Vagina (tissue), 2 donors: Measurements from ENCODE around the gene MIER3. TPM values are rescaled to one million over a fixed set of nuclear protein-coding genes. Genes with fewer than 3 reads are reported as not detected.

Experiments
- DNase-seq, 2 donors: peaks; one replicate each; pipeline ENCODE4 v3.0.0-alpha.2; 2017; ENCODE audit errors: extremely low spot score in 2 of 2
- H3K27ac ChIP-seq: fragments of 200-600 bp; sonication (generic); one replicate; pipeline ENCODE4 v1.5.1; 2019
- H3K27me3 ChIP-seq: fragments of 200-600 bp; sonication (generic); one replicate; pipeline ENCODE4 v1.5.1; 2019
- H3K36me3 ChIP-seq, 2 donors: fragments of 200-600 bp; sonication (generic); one replicate each; pipeline ENCODE4 v1.5.1; 2017 to 2019
- H3K4me1 ChIP-seq: fragments of 200-600 bp; sonication (generic); one replicate; pipeline ENCODE4 v1.5.1; 2019
- H3K4me3 ChIP-seq, 2 donors: fragments of 200-600 bp; sonication (generic); 1 replicate in 1 of 2; 2 replicates in 1 of 2; pipeline ENCODE4 v1.5.1; 2016 to 2019
- H3K9me3 ChIP-seq: fragments of 200-600 bp; sonication (generic); one replicate; pipeline ENCODE4 v1.5.1; 2019
- CTCF ChIP-seq, 3 experiments: fragments of 450-650 bp in 2 of 3; fragments of 200-600 bp in 1 of 3; sonication (generic) in 1 of 3; IDR thresholded peaks; one replicate each; pipeline ENCODE4 v1.5.1; 2017 to 2019; ENCODE audit warnings: antibody characterized with exemption in 3 of 3, mild to moderate bottlenecking in 2 of 3, moderate library complexity in 2 of 3
- POLR2A ChIP-seq, 2 donors: fragments of 450-650 bp; IDR thresholded peaks; one replicate each; pipeline ENCODE4 v1.6.1; 2017; ENCODE audit warnings: antibody characterized with exemption in 2 of 2, mild to moderate bottlenecking in 2 of 2, moderate library complexity in 2 of 2
- POLR2AphosphoS5 ChIP-seq, 2 donors: sonication (generic); formaldehyde crosslinking; IDR thresholded peaks; one replicate each; pipeline ENCODE4 v1.9.0; 2017; ENCODE audit warnings: antibody characterized with exemption in 2 of 2, mild to moderate bottlenecking in 2 of 2, low read depth in 1 of 2; ENCODE audit not compliant: insufficient read depth in 1 of 2
- intact Hi-C: fragments of 100-400 bp; cut with DNase I; formaldehyde crosslinking; loops from one replicate; pipeline ENCODE4 v1.15.1; 2023
- total RNA-seq: library from RNA; depleted of rRNA; stranded (reverse); fragments of >200 nt; gene quantifications from one replicate; pipeline ENCODE4 v1.2.3, GENCODE V29; 2016

The MIER3 gene
- total RNA-seq, 1 donor from 2014 or later = 16.0 TPM

DNA sequence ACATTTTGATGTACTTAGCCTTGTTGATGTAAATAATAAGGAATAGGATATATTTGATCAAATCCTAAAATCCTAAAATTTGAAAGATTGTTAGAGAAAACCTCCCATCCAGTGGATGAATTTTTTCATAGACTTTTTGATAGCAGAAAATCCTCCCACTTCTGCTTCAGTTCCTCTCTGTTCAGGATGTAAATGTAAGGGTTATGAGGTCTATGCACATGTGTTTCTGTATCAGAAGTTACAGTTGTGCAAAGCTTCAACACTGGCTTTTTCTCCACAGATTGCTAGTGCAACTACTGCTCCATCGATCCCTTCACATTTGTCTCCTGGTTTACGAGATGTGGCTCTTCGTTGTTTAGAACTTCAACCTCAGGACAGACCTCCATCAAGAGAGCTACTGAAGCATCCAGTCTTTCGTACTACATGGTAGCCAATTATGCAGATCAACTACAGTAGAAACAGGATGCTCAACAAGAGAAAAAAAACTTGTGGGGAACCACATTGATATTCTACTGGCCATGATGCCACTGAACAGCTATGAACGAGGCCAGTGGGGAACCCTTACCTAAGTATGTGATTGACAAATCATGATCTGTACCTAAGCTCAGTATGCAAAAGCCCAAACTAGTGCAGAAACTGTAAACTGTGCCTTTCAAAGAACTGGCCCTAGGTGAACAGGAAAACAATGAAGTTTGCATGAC, 58.5 kb downstream of the MIER3 start:
- H3K4me3 ChIP-seq = no peak overlapping the region
- no peaks in the 10 kb centered on the region for H3K4me1 ChIP-seq
- intact Hi-C loops = no loop called here
- TF ChIP-seq POLR2AphosphoS5 (IDR thresholded peaks at IDR 0.05; ENCODE audit: insufficient read depth in 1 of 2, low read depth in 1 of 2) (no peak), POLR2A (IDR thresholded peaks at IDR 0.05) (no peak), CTCF (IDR thresholded peaks at IDR 0.05) (no peak)
- H3K27me3 ChIP-seq = no peaks in the 10 kb centered on the region
- peaks cover 0 to 27% of the 10 kb centered on the region in 2 donors for H3K36me3 ChIP-seq
- H3K9me3 ChIP-seq = no peaks in the 10 kb centered on the region
- H3K27ac ChIP-seq = no peak overlapping the region
- DNase-seq = no peak

- no peak overlapping the region for H3K4me3 ChIP-seq
- TF ChIP-seq POLR2AphosphoS5 (IDR thresholded peaks at IDR 0.05; ENCODE audit: insufficient read depth in 1 of 2, low read depth in 1 of 2) (no peak), CTCF (IDR thresholded peaks at IDR 0.05) (no peak), POLR2A (IDR thresholded peaks at IDR 0.05) (no peak)
- H3K36me3 ChIP-seq = peaks cover 0 to 81% of the 10 kb centered on the region in 2 donors
- H3K27ac ChIP-seq = no peak overlapping the region
- no peaks in the 10 kb centered on the region for H3K4me1 ChIP-seq
- DNase-seq = no peak
- no peaks in the 10 kb centered on the region for H3K27me3 ChIP-seq
- intact Hi-C loops = no loop called here
- no peaks in the 10 kb centered on the region for H3K9me3 ChIP-seq
Observed at GRCh38 chr5:56881571-56881970, 70.4 kb downstream of the MIER3 start.

DNA sequence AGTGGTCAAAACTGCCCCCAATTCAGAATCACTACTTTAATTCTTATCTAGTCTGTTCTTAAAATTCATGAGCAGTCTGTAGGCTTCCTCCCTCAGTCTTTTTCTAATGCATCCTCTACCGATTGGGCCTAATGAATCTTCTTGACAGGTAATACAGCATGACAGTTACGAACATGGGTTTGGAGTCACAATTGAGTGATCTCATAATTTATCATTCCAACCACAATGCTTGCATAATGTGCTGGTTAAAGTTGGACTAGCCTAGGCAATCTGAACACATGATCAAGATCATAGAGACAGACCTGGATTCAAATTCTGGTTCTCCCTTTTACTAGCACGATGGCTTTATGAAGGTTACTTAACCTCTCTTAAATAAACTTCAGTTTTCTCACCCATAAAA, 75.6 kb downstream of the MIER3 start:
- Histone ChIP-seq H3K27ac (no peak overlapping the region), H3K4me3 (no peak overlapping the region), H3K27me3 (no peaks in the 10 kb centered on the region), H3K9me3 (no peaks in the 10 kb centered on the region), H3K36me3 (peaks cover 0 to 70% of the 10 kb centered on the region in 2 donors), H3K4me1 (no peaks in the 10 kb centered on the region)
- intact Hi-C loops = no loop called here
- TF ChIP-seq POLR2A (IDR thresholded peaks at IDR 0.05) (no peak), CTCF (IDR thresholded peaks at IDR 0.05) (no peak), POLR2AphosphoS5 (IDR thresholded peaks at IDR 0.05; ENCODE audit: insufficient read depth in 1 of 2, low read depth in 1 of 2) (no peak)
- no peak for DNase-seq

DNA sequence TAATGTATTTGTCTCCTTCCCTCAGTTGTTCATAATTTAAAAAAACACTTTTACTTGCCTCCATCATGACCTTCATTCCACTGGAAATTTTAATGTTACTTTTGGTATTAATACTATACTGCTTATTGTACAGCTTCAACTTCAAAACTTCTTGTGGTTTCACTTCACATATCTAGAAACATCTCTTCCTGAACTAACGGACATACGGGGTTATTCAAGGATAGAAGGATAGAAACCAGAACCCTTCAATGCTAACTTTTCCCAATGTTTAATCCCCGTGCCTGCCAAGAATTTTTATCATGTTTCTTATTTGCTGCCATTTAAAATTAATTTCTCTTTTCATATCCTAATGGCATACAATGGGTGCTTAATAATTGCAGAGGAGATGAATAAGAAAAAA, 78.9 kb downstream of the MIER3 start:
- intact Hi-C loops = no loop called here
- Histone ChIP-seq H3K36me3 (peaks cover 0 to 65% of the 10 kb centered on the region in 2 donors), H3K4me1 (no peaks in the 10 kb centered on the region), H3K9me3 (no peaks in the 10 kb centered on the region), H3K4me3 (no peak overlapping the region), H3K27me3 (no peaks in the 10 kb centered on the region), H3K27ac (no peak overlapping the region)
- TF ChIP-seq POLR2AphosphoS5 (IDR thresholded peaks at IDR 0.05; ENCODE audit: insufficient read depth in 1 of 2, low read depth in 1 of 2) (no peak), CTCF (IDR thresholded peaks at IDR 0.05) (no peak), POLR2A (IDR thresholded peaks at IDR 0.05) (no peak)
- no peak for DNase-seq

- DNase-seq = no peak
- intact Hi-C loops = no loop called here
- Histone ChIP-seq H3K36me3 (peaks cover 0 to 67% of the 10 kb centered on the region in 2 donors), H3K4me1 (no peaks in the 10 kb centered on the region), H3K9me3 (no peaks in the 10 kb centered on the region), H3K4me3 (no peak overlapping the region), H3K27ac (no peak overlapping the region), H3K27me3 (no peaks in the 10 kb centered on the region)
- TF ChIP-seq POLR2AphosphoS5 (IDR thresholded peaks at IDR 0.05; ENCODE audit: insufficient read depth in 1 of 2, low read depth in 1 of 2) (no peak), CTCF (IDR thresholded peaks at IDR 0.05) (no peak), POLR2A (IDR thresholded peaks at IDR 0.05) (no peak)
Observed at GRCh38 chr5:56871777-56872176, 80.1 kb downstream of the MIER3 start.
